Mammary epithelial cell (primary cell): ENCODE data around the gene TPGS1.

Experiments used
- CTCF ChIP-seq, 2 donors: IDR thresholded peaks in 1 of 2; conservative IDR thresholded peaks in 1 of 2; 2 replicates each; pipeline ENCODE4 v1.5.1; 2011 to 2012; ENCODE audit warnings: inconsistent platforms in 2 of 2, low read length in 2 of 2, mild to moderate bottlenecking in 2 of 2, control low read depth in 1 of 2, low read depth in 1 of 2; ENCODE audit not compliant: insufficient read depth in 1 of 2; ENCODE audit errors: extremely low read depth in 1 of 2
- EZH2 ChIP-seq: IDR thresholded peaks from 2 replicates; pipeline ENCODE4 v1.6.1; 2012; ENCODE audit warnings: low read length, inconsistent platforms, borderline replicate concordance

DNA sequence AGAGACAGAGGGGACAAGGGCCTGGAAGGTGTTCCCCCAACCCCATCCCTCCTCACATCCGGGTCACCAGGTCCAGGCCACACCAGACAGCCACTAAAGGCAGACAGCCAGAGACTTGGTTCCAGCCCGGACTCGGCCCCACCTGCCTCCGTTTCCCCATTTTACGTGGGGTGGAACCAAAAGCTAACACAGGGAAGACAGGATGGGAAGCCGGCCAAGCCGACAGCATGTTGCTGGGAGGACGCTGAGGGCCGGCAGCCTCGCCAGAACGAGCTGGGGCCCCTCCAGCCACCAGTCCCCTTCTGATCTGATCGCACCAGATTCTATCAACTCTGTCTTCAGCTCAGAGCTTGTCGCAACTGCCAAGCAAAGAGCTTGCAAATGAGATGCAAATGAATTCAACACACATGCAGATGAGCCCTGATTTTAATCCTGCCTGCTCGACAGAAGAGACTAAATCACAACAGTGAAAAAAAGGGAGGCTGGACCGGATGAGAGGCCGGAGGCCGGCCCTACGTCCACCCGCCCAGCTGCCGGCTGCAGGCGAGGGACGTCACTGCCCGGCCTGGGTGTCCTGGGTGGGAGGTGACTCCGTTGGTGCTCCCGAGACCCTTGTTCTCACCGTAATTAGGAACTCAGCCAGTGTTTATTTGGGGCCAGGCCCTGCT lies 28.9 kb upstream of the TPGS1 start:
- TF ChIP-seq CTCF (conservative IDR thresholded peaks at IDR 0.05 in 1 of 2, IDR thresholded peaks at IDR 0.05 in 1 of 2; ENCODE audit: extremely low read depth in 1 of 2, insufficient read depth in 1 of 2, low read depth in 1 of 2, low read length in 2 of 2) (no peak), EZH2 (no peak)
